Measurements from ENCODE around the gene CTSO. TPM values are rescaled to one million over a fixed set of nuclear protein-coding genes. Genes with fewer than 3 reads are reported as not detected.
"Not testable (repeated sequence)": the region's sequence is repeated elsewhere in the genome, so short reads cannot be mapped to it uniquely, and the experiment has no call there.

CTSO gene
- total RNA-seq, 1 donor from 2014 or later: 4.6 TPM

DNA sequence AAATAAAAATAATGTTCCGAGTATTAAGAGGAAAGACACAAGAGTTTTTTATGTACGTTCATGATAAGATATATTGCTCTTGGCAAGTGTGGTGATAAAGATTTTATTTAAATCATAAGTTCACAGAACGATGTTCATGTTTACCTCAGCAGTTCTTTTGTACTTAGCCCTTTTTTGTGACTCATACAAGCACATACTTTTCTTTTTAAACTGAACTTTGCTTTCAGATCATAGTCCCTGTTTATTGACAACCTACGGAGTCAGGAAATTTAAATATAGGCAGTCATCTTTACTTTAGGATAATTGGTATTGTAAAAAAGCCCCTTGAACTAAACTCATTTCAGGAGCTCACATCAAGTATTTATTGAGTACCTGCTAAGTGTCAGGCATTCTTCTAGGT is 1.3 kb upstream of the CTSO start:
- no peak for DNase-seq (ENCODE audit: low read depth in 2 of 2)

DNA sequence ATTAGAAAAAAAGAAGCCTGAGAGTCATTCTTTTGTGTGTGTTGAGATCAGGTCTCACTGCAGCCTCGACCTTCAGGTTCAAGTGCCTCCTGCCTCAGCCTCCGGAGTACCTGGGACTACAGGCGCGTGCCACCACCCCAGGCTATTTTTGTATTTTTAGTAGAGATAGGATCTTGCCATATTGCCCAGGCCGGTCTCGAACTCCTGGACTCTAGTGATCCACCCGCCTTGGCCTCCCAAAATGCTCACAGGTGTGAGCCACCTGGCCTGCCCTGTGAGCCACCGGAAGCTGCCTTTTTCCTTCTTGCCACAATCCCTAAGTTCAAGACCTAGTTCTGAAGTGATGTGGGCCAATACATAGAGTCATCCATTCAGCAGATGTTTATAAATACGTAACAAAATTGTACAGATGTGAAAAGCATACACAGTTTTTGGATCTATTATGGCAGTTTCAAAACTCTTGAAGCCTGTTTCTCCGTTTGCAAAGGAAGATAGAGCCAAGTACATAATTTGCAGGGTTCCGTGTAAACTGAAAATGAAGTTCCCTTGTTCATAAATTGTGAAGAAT is 536 bp upstream of the CTSO start:
- no peak for DNase-seq (ENCODE audit: low read depth in 2 of 2)

- peak in 1 of 2 donors; percentile 2 for DNase-seq (ENCODE audit: low read depth in 2 of 2)
These were observed 1.2 kb downstream of the CTSO start for GRCh38 chr4:155952501-155952901.

DNA sequence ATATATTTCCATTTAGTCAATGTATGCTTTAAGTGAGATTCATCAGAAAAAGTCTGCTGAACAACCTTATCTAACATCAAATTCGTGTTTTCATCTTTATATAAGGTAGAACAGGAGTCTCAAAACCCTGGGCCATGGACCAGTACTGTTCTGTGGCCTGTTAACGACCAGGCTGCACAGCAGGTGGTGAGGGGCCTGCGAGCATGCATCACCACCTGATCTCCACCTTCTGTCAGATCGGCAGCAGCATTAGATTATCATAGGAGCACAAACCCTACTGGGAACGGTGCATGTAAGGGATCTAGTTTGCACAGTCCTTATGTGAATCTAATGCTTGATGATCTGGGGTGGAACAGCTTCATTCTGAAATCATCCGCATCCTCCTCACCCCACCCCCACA is 3.2 kb downstream of the CTSO start:
- DNase-seq (ENCODE audit: low read depth in 2 of 2): no peak

GRCh38 chr4:155948541-155948940 is 5.1 kb downstream of the CTSO start:
- no peak for DNase-seq (ENCODE audit: low read depth in 2 of 2)

- DNase-seq (ENCODE audit: low read depth in 2 of 2): no peak
These were observed 7.2 kb downstream of the CTSO start for GRCh38 chr4:155946486-155946885.

GRCh38 chr4:155944516-155944915 is 9.2 kb downstream of the CTSO start:
- no peak for DNase-seq (ENCODE audit: low read depth in 2 of 2)

GRCh38 chr4:155943605-155944291 is 9.9 kb downstream of the CTSO start:
- no peak for DNase-seq (ENCODE audit: low read depth in 2 of 2)

DNA sequence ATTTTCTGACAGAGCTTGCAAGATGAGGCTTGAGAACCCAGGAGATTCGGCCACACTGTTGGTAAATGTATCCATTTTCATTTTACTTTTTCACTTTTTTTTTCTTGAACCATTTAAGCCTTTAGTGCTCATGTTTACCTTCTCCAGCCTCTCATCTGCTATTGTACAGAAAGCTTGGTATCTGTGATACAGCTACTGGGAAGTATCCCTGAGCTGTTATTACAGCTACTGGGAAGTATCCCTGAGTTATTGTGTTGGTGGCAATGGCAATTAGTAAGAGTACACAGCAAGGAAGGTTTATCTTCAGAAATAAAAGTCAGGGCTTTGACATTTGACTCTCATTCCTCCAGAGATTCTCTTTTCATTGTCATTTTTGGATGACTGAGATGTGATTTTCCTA is 11.8 kb downstream of the CTSO start:
- no peak for DNase-seq (ENCODE audit: low read depth in 2 of 2)

GRCh38 chr4:155941085-155941790 is 12.4 kb downstream of the CTSO start:
- DNase-seq (ENCODE audit: low read depth in 2 of 2): no peak

GRCh38 chr4:155935389-155935986 is 18.2 kb downstream of the CTSO start:
- DNase-seq (ENCODE audit: low read depth in 2 of 2): no peak

DNA sequence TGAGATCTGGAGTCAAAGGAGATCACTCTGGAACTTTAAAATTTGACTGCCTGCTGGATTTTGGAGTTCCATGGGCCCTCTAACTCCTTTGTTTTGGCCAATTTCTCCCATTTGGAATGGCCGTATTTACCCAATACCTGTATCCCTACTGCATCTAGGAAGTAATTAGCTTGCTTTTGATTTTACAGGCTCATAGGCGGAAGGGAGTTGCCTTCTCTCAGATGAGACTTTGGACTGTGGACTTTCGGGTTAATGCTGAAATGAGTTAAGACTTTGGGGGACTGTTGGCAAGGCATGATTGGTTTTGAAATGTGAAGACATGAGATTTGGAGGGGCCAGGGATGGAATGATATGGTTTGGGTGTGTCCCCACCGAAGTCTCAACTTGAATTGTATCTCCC is 19.0 kb downstream of the CTSO start:
- DNase-seq (ENCODE audit: low read depth in 2 of 2): not testable (repeated sequence)

- DNase-seq (ENCODE audit: low read depth in 2 of 2): no peak
These were observed 22.0 kb downstream of the CTSO start for GRCh38 chr4:155931634-155932033.

GRCh38 chr4:155930330-155930729 is 23.3 kb downstream of the CTSO start:
- DNase-seq (ENCODE audit: low read depth in 2 of 2): no peak

DNA sequence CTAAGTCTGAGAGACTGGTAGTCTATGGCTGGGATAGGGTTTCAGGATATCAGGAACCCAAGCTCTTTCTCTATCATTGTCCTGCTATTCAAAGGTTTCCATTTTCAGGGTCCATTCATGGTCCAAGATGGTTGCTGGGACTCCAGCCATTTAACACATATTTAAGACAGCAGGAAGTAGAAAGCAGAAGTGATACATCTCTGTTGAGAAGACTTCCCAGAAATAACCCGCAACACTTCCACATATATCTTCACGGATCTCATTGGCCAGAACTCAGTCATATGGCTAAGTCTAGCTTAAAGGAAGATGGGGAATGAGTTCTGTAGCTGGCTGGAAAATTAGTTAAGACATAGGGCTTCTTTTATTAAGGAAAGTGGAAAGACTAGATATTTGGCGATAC is 23.8 kb downstream of the CTSO start:
- no peak for DNase-seq (ENCODE audit: low read depth in 2 of 2)

GRCh38 chr4:155924637-155925036 is 29.0 kb downstream of the CTSO start:
- DNase-seq (ENCODE audit: low read depth in 2 of 2): no peak

GRCh38 chr4:155921597-155921996 is 32.1 kb downstream of the CTSO start:
- no peak for DNase-seq (ENCODE audit: low read depth in 2 of 2)

GRCh38 chr4:155914782-155915181 is 38.9 kb downstream of the CTSO start:
- no peak for DNase-seq (ENCODE audit: low read depth in 2 of 2)

DNA sequence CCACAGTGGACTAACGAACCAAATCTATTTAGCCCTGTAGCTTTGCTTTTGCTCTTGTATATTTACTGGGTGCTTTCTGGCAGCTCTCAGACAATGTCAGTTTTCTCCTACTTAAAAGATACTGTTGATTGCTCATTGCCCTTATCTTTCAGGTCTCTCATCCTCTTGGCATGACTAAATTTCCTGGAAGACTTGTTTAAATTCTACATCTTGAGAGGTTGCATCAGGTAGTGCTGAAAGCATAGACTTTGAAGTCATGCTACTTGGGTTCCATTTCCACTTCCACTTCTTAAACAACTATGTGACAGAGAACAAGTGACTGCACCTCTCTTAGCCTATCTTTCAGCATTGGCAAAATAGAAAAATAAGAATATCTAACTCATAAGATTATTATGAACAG is 41.8 kb downstream of the CTSO start:
- DNase-seq (ENCODE audit: low read depth in 2 of 2): no peak

DNA sequence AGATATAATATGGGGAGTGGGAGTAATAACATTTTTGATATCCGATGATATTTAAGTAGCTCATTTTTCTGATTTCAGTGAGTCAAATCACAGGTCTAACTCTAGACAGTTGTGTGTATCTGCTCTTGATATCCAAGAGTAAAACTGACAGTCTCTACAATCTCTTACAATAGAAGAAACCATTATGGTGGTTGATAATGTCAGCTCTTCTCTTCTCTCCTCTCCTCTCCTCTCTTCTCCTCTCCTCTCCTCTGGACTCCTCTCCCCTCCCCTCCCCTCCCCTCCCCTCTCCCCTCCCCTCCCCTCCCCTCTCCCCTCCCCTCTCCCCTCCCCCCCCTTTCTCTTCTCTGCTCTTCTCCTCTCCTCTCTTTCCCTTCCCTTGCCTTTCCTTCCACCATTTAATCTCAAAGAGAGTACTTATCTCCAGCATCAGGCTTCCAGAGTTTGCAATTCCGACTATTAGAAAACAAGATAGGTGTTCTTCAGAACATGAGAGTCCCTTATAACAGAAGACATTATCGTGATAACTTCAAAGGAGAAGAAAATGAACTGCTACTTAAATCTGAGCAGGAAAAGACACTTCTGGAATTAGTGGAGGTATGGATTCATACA is 43.9 kb downstream of the CTSO start:
- DNase-seq (ENCODE audit: low read depth in 2 of 2): no peak

GRCh38 chr4:155908187-155909139 is 45.2 kb downstream of the CTSO start:
- DNase-seq (ENCODE audit: low read depth in 2 of 2): no peak
